WTC11 (cell line): Measurements from ENCODE around the gene DHRS9. TPM values are rescaled to one million over a fixed set of nuclear protein-coding genes. Genes with fewer than 3 reads are reported as not detected.

Experiments used
- ATAC-seq: fragments of 200-7000 bp; cut with Tn5 transposase; 2 replicates; pipeline ENCODE4 v1.10.0; 2021; ENCODE audit warnings: mild to moderate bottlenecking, moderate library complexity
- CTCF ChIA-PET: fragments of 300-600 bp; sonication (Branson Sonifier 250); formaldehyde crosslinking; loops from one replicate; lab custom pipeline; 2021; ENCODE audit warnings: antibody characterized with exemption; lab: Charles Lee
- POLR2A ChIA-PET: fragments of 350-600 bp; sonication (Branson Sonifier 250); formaldehyde crosslinking; loops from one replicate; lab custom pipeline; 2021; ENCODE audit warnings: antibody characterized with exemption; lab: Charles Lee
- DNase-seq: peaks from one replicate; pipeline ENCODE4 v3.0.0; 2021; ENCODE audit warnings: low spot score
- H3K27ac Mint-ChIP-seq: 2 replicates; pipeline ENCODE4 v1.8.0; 2021; ENCODE audit warnings: mixed read lengths
- H3K27me3 Mint-ChIP-seq: 2 replicates; pipeline ENCODE4 v1.8.0; 2021; ENCODE audit warnings: low read depth, mild to moderate bottlenecking, moderate library complexity, mixed read lengths
- H3K36me3 Mint-ChIP-seq: 2 replicates; pipeline ENCODE4 v1.8.0; 2021; ENCODE audit warnings: mixed read lengths
- H3K4me1 Mint-ChIP-seq: 2 replicates; pipeline ENCODE4 v1.8.0; 2022; ENCODE audit warnings: mixed read lengths
- H3K4me3 Mint-ChIP-seq: 2 replicates; pipeline ENCODE4 v1.8.0; 2021; ENCODE audit warnings: mild to moderate bottlenecking, moderate library complexity, mixed read lengths
- H3K9me3 Mint-ChIP-seq: 2 replicates; pipeline ENCODE4 v1.8.0; 2021; ENCODE audit warnings: mixed read lengths
- CBFB ChIP-seq: sonication (generic); formaldehyde crosslinking; IDR thresholded peaks from 2 replicates; pipeline ENCODE4 v1.8.1; 2022; ENCODE audit warnings: mild to moderate bottlenecking, low read depth, missing genetic modification reagents
- CTCF ChIP-seq: fragments of 200-600 bp; IDR thresholded peaks from 2 replicates; pipeline ENCODE4 v1.8.0; 2022; ENCODE audit warnings: antibody characterized with exemption
- E2F5 ChIP-seq: sonication (generic); formaldehyde crosslinking; IDR thresholded peaks from 2 replicates; pipeline ENCODE4 v1.8.1; 2022; ENCODE audit warnings: mild to moderate bottlenecking, moderate library complexity, missing genetic modification reagents
- ELF4 ChIP-seq: sonication (generic); formaldehyde crosslinking; IDR thresholded peaks from 2 replicates; pipeline ENCODE4 v1.8.1; 2022; ENCODE audit warnings: low read depth, mild to moderate bottlenecking, moderate library complexity, missing genetic modification reagents
- JAZF1 ChIP-seq: fragments of 250-450 bp; sonication (Bioruptor Pico); IDR thresholded peaks from 2 replicates; pipeline ENCODE4 v1.9.0; 2021; ENCODE audit warnings: moderate library complexity, mild to moderate bottlenecking, inconsistent platforms
- JUN ChIP-seq: sonication (generic); formaldehyde crosslinking; IDR thresholded peaks from 2 replicates; pipeline ENCODE4 v1.8.0; 2023; ENCODE audit warnings: mild to moderate bottlenecking, missing genetic modification reagents
- KAT7 ChIP-seq: sonication (generic); formaldehyde crosslinking; IDR thresholded peaks from 2 replicates; pipeline ENCODE4 v1.8.1; 2023; ENCODE audit warnings: missing genetic modification reagents, mild to moderate bottlenecking, borderline replicate concordance
- NR3C1 ChIP-seq: sonication (generic); formaldehyde crosslinking; conservative IDR thresholded peaks from 2 replicates; pipeline ENCODE4 v1.8.1; 2023; ENCODE audit warnings: low read depth, mild to moderate bottlenecking, missing genetic modification reagents
- PRRX2 ChIP-seq: fragments of 250-450 bp; sonication (Bioruptor Pico); IDR thresholded peaks from 2 replicates; pipeline ENCODE4 v1.8.0; 2021; ENCODE audit warnings: mild to moderate bottlenecking
- SMAD4 ChIP-seq: sonication (generic); formaldehyde crosslinking; IDR thresholded peaks from 2 replicates; pipeline ENCODE4 v1.8.0; 2022; ENCODE audit warnings: mild to moderate bottlenecking, missing genetic modification reagents
- TCF7 ChIP-seq: sonication (generic); formaldehyde crosslinking; IDR thresholded peaks from 2 replicates; pipeline ENCODE4 v1.8.0; 2022; ENCODE audit warnings: mild to moderate bottlenecking, low read depth, missing genetic modification reagents, moderate library complexity
- ZBTB43 ChIP-seq: sonication (generic); formaldehyde crosslinking; IDR thresholded peaks from 2 replicates; pipeline ENCODE4 v1.8.1; 2023; ENCODE audit warnings: mild to moderate bottlenecking, missing genetic modification reagents
- ZMAT4 ChIP-seq: fragments of 250-450 bp; sonication (Bioruptor Pico); IDR thresholded peaks from 2 replicates; pipeline ENCODE4 v1.9.0; 2021; ENCODE audit warnings: mild to moderate bottlenecking
- ZNF219 ChIP-seq: sonication (generic); formaldehyde crosslinking; IDR thresholded peaks from 2 replicates; pipeline ENCODE4 v1.8.0; 2023; ENCODE audit warnings: missing genetic modification reagents, mild to moderate bottlenecking, borderline replicate concordance
- ZNF396 ChIP-seq: fragments of 250-450 bp; sonication (Bioruptor Pico); IDR thresholded peaks from 2 replicates; pipeline ENCODE4 v1.8.0; 2021; ENCODE audit warnings: mild to moderate bottlenecking, moderate library complexity, borderline replicate concordance
- ZNF416 ChIP-seq: fragments of 250-450 bp; sonication (Bioruptor Pico); IDR thresholded peaks from 2 replicates; pipeline ENCODE4 v1.9.0; 2021; ENCODE audit warnings: mild to moderate bottlenecking, inconsistent platforms
- ZNF532 ChIP-seq: fragments of 250-450 bp; sonication (Bioruptor Pico); IDR thresholded peaks from 2 replicates; pipeline ENCODE4 v1.9.0; 2021; ENCODE audit warnings: mild to moderate bottlenecking, borderline replicate concordance
- total RNA-seq: library from RNA; stranded (reverse); gene quantifications from 3 replicates; pipeline ENCODE4 v1.2.3, GENCODE V29; 2021
- TF ChIP-seq, protein P1 (sequence below): sonication (generic); formaldehyde crosslinking; IDR thresholded peaks from 2 replicates; pipeline ENCODE4 v1.8.1; 2022; ENCODE audit warnings: low read depth, missing genetic modification reagents, borderline replicate concordance
- TF ChIP-seq, protein P2 (sequence below): sonication (generic); formaldehyde crosslinking; IDR thresholded peaks from 2 replicates; pipeline ENCODE4 v1.8.0; 2023; ENCODE audit warnings: missing genetic modification reagents
- TF ChIP-seq, protein P3 (sequence below): sonication (generic); formaldehyde crosslinking; conservative IDR thresholded peaks from 2 replicates; pipeline ENCODE4 v1.8.1; 2022; ENCODE audit warnings: mild to moderate bottlenecking, missing genetic modification reagents

DHRS9 gene
- total RNA-seq, 1 experiment from 2014 or later, result not detected

- TF ChIP-seq ZNF219 (CRISPR knock-in tag) (no peak), PRRX2 (CRISPR knock-in tag) (no peak), SMAD4 (no peak), ZNF416 (no peak), TCF7 (CRISPR knock-in tag) (no peak), ZNF396 (CRISPR knock-in tag) (no peak)
- TF ChIP-seq, protein P1, sequence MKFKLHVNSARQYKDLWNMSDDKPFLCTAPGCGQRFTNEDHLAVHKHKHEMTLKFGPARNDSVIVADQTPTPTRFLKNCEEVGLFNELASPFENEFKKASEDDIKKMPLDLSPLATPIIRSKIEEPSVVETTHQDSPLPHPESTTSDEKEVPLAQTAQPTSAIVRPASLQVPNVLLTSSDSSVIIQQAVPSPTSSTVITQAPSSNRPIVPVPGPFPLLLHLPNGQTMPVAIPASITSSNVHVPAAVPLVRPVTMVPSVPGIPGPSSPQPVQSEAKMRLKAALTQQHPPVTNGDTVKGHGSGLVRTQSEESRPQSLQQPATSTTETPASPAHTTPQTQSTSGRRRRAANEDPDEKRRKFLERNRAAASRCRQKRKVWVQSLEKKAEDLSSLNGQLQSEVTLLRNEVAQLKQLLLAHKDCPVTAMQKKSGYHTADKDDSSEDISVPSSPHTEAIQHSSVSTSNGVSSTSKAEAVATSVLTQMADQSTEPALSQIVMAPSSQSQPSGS (CRISPR knock-in tag), result no peak
- TF ChIP-seq, all 79 proteins: peak for 0
These were observed 67.6 kb downstream of the DHRS9 start (continued) for GRCh38 chr2:169136885-169137534.

- TF ChIP-seq CTCF (no peak), ZNF532 (CRISPR knock-in tag) (no peak), JUN (no peak), ELF4 (CRISPR knock-in tag) (no peak), E2F5 (no peak)
- no peaks in the 10 kb centered on the region for H3K9me3 Mint-ChIP-seq
These were observed 68.6 kb downstream of the DHRS9 start for GRCh38 chr2:169137924-169138323.

DNA sequence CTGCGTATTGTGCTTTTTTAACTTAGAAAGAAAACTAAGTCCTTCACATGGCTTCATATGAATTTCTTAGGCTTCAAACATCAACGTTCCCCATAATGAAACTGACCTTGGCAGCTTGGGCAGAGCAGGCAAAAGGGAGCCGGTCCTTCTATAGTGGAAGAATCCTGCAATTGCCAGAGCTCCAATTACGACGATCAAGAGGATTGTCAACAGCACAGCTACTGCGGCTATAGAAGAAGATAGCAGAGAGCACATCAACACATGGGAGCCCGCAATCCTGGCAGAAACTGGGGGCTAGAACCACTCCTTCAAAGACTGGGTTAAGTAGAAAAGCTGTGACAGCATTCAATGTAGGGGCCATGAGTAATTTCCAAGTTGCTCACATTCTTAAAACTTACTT, 69.8 kb downstream of the DHRS9 start:
- DNase-seq (no peak), ATAC-seq (0 out of 2 replicates have a peak, but pooled peaks have one; percentile 15)
- ChIA-PET CTCF (interaction anchor here (1.6 to 6.9 kb wide), 3 partner anchors 8 to 195 kb away, joined by 4 to 90 read pairs (median 17); no protein-coding TSS in a partner anchor), POLR2A (no interaction called here)
- H3K36me3 Mint-ChIP-seq, result no peaks in the 10 kb centered on the region
- no peak overlapping the region for H3K4me3 Mint-ChIP-seq
- no peaks in the 10 kb centered on the region for H3K9me3 Mint-ChIP-seq
- H3K27ac Mint-ChIP-seq, result no peak overlapping the region
- H3K4me1 Mint-ChIP-seq, result peaks cover 49% of the 10 kb centered on the region
- no peaks in the 10 kb centered on the region for H3K27me3 Mint-ChIP-seq
- no peak for TF ChIP-seq CBFB
- TF ChIP-seq, protein P1 (CRISPR knock-in tag), result no peak
- TF ChIP-seq, protein P2, sequence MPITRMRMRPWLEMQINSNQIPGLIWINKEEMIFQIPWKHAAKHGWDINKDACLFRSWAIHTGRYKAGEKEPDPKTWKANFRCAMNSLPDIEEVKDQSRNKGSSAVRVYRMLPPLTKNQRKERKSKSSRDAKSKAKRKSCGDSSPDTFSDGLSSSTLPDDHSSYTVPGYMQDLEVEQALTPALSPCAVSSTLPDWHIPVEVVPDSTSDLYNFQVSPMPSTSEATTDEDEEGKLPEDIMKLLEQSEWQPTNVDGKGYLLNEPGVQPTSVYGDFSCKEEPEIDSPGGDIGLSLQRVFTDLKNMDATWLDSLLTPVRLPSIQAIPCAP (CRISPR knock-in tag), result no peak
- no peak for TF ChIP-seq JAZF1
- TF ChIP-seq KAT7 (CRISPR knock-in tag), result no peak
- TF ChIP-seq, protein P3, sequence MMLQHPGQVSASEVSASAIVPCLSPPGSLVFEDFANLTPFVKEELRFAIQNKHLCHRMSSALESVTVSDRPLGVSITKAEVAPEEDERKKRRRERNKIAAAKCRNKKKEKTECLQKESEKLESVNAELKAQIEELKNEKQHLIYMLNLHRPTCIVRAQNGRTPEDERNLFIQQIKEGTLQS, result no peak
- no peak for TF ChIP-seq ZMAT4 (CRISPR knock-in tag)
- TF ChIP-seq ZBTB43, result no peak
- TF ChIP-seq NR3C1, result no peak

More at GRCh38 chr2:169137924-169138323, 68.6 kb downstream of the DHRS9 start:
- no peak for DNase-seq
- ATAC-seq, result no peak
- no peak overlapping the region for H3K27ac Mint-ChIP-seq
- H3K4me3 Mint-ChIP-seq, result no peak overlapping the region
- H3K27me3 Mint-ChIP-seq, result no peaks in the 10 kb centered on the region
- ChIA-PET POLR2A (no interaction called here), CTCF (interaction anchor here (1.6 kb wide), 1 partner anchor 194 kb away, joined by 4 read pairs; no protein-coding TSS in a partner anchor)
- no peaks in the 10 kb centered on the region for H3K36me3 Mint-ChIP-seq
- peaks cover 47% of the 10 kb centered on the region for H3K4me1 Mint-ChIP-seq
